GM23248 (cell line): ENCODE results near the gene HDGFL2. TPM values are rescaled to one million over a fixed set of nuclear protein-coding genes. Genes with fewer than 3 reads are reported as not detected.
A peak's percentile ranks its signal among the peaks of the same experiment; 100 is the strongest.

Experiments
- DNase-seq: peaks from one replicate; pipeline ENCODE4 v3.0.0-alpha.2; 2015
- H2AFZ ChIP-seq: fragments of 200-600 bp; sonication (generic); 2 replicates; pipeline ENCODE4 v1.6.1; 2016; ENCODE audit warnings: antibody characterized with exemption
- H3F3A ChIP-seq: fragments of 200-600 bp; sonication (generic); 2 replicates; pipeline ENCODE4 v1.6.1; 2016; ENCODE audit warnings: mild to moderate bottlenecking, antibody characterized with exemption, mixed run types; ENCODE audit not compliant: insufficient read depth
- H3K27ac ChIP-seq: fragments of 200-600 bp; sonication (generic); 2 replicates; pipeline ENCODE4 v1.5.1; 2016; ENCODE audit warnings: mild to moderate bottlenecking
- H3K27me3 ChIP-seq: fragments of 200-600 bp; sonication (generic); replicated peaks from 2 replicates; pipeline ENCODE4 v1.6.1; 2016; ENCODE audit warnings: mild to moderate bottlenecking; ENCODE audit not compliant: insufficient read depth
- H3K36me3 ChIP-seq: fragments of 200-600 bp; sonication (generic); 2 replicates; pipeline ENCODE4 v1.6.1; 2016; ENCODE audit warnings: low read depth, mild to moderate bottlenecking
- H3K4me1 ChIP-seq: fragments of 200-600 bp; sonication (generic); 2 replicates; pipeline ENCODE4 v1.6.1; 2016; ENCODE audit warnings: mild to moderate bottlenecking; ENCODE audit not compliant: insufficient read depth
- H3K4me2 ChIP-seq: fragments of 200-600 bp; sonication (generic); one replicate; pipeline ENCODE4 v1.6.1; 2016; ENCODE audit warnings: mild to moderate bottlenecking; ENCODE audit not compliant: unreplicated experiment
- H3K4me3 ChIP-seq: fragments of 200-600 bp; sonication (generic); 2 replicates; pipeline ENCODE4 v1.5.1; 2016; ENCODE audit warnings: mild to moderate bottlenecking
- H3K79me2 ChIP-seq: fragments of 200-600 bp; sonication (generic); 2 replicates; pipeline ENCODE4 v1.6.1; 2016; ENCODE audit warnings: mild to moderate bottlenecking; ENCODE audit not compliant: insufficient read depth
- H3K9ac ChIP-seq: fragments of 200-600 bp; sonication (generic); 2 replicates; pipeline ENCODE4 v1.6.1; 2016; ENCODE audit warnings: mild to moderate bottlenecking
- H3K9me2 ChIP-seq: fragments of 200-600 bp; sonication (generic); 2 replicates; pipeline ENCODE4 v1.6.1; 2016; ENCODE audit warnings: mixed run types, mild to moderate bottlenecking, moderate library complexity; ENCODE audit not compliant: insufficient read depth
- H3K9me3 ChIP-seq: fragments of 200-600 bp; sonication (generic); one replicate; pipeline ENCODE4 v1.6.1; 2017; ENCODE audit warnings: low read depth
- H4K20me1 ChIP-seq: fragments of 200-600 bp; sonication (generic); 2 replicates; pipeline ENCODE4 v1.6.0; 2016; ENCODE audit not compliant: insufficient read depth
- EZH2 ChIP-seq: fragments of 200-600 bp; sonication (generic); IDR thresholded peaks from 2 replicates; pipeline ENCODE4 v1.6.1; 2018; ENCODE audit warnings: antibody characterized with exemption, mild to moderate bottlenecking; ENCODE audit not compliant: insufficient read depth, poor library complexity, severe bottlenecking
- EZH2phosphoT487 ChIP-seq: fragments of 200-600 bp; sonication (generic); IDR thresholded peaks from 2 replicates; pipeline ENCODE4 v1.6.1; 2018; ENCODE audit warnings: antibody characterized with exemption, moderate library complexity, mild to moderate bottlenecking, low read depth; ENCODE audit not compliant: insufficient read depth
- WGBS, 2 experiments: methylation state at CpG; one replicate each; pipeline ENCODE4 v1.1.6; 2015 to 2017; ENCODE audit warnings: low lambda C conversion rate in 2 of 2, low coverage in 1 of 2; ENCODE audit errors: missing lambda C conversion rate in 2 of 2; 5-methylcytosine and 5-hydroxymethylcytosine counted together
- in situ Hi-C: fragments of 300-500 bp; cut with MboI; formaldehyde crosslinking; loops from 2 replicates; pipeline ENCODE4 v1.15.0; 2020
- polyA plus RNA-seq: library from polyadenylated mRNA; unstranded; fragments of >200 nt; fragmentation: Nextera tagmentation; extraction: Ambion mirVana; gene quantifications from 2 replicates; pipeline ENCODE4 v1.2.1, GENCODE V29; 2016
- total RNA-seq: library from RNA; depleted of rRNA; stranded (reverse); fragments of >200 nt; shearing (Covaris generic); gene quantifications from 2 replicates; pipeline ENCODE4 v1.2.3, GENCODE V29; 2014

The HDGFL2 gene
- total and polyA plus RNA-seq, 2 experiments from 2014 or later, result 23.0 to 50.7 TPM

DNA sequence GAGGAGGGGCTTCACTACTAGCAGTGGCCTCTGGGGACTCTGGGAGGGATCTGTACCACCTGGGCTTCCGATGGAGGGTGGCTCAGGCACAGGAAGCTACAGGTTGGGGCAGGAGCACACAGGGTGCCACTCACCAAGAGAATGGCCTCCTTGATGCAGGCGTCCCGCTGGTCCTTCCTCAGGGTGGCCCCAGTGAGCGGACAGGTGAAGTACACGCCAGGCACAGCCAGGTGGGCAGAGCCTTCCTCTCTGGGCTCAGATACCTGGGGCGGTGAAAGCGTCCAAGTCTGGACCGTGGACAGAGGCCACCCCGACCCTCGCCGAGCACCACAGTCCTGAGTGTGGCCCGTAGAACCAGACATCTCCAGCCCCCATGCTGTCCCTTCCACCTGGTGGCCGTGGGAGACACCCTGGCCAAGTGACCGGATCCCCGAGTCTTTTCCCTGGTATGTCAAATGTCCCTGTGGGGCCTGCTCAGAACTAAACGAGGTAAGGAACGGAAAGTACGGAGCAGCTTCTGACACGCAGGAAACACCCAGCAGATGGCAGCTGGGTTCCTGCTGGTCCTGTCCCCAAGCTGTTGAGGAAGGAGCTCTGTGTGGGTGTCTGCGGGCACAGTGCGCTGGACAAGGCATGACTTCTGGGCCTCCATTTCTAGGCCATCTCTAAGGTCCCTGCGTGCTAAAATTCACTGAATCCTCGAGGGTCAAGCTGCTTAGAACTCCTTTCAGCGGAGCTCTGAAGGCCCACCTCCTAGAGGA lies 19.7 kb upstream of the HDGFL2 start:
- Histone ChIP-seq H4K20me1 (no peaks in the 10 kb centered on the region), H2AFZ (no peak overlapping the region), H3K27me3 (no peaks in the 10 kb centered on the region), H3K9me2 (no peaks in the 10 kb centered on the region), H3K4me2 (no peak overlapping the region), H3F3A (peaks cover 4% of the 10 kb centered on the region; the same call in 1 of the 2 replicates), H3K27ac (no peak overlapping the region), H3K9me3 (no peaks in the 10 kb centered on the region), H3K9ac (no peak overlapping the region), H3K36me3 (peaks cover 18% of the 10 kb centered on the region; the same call in 1 of the 2 replicates), H3K4me3 (no peak overlapping the region), H3K4me1 (peaks cover 8% of the 10 kb centered on the region; the same call in 1 of the 2 replicates), H3K79me2 (peaks cover 71% of the 10 kb centered on the region)
- 92 to 98% methylated on average over 22 to 24 of the region's 24 CpGs for WGBS, 2 experiments
- in situ Hi-C loops, result no loop called here
- DNase-seq, result no peak
- TF ChIP-seq EZH2phosphoT487 (no peak), EZH2 (no peak)

DNA sequence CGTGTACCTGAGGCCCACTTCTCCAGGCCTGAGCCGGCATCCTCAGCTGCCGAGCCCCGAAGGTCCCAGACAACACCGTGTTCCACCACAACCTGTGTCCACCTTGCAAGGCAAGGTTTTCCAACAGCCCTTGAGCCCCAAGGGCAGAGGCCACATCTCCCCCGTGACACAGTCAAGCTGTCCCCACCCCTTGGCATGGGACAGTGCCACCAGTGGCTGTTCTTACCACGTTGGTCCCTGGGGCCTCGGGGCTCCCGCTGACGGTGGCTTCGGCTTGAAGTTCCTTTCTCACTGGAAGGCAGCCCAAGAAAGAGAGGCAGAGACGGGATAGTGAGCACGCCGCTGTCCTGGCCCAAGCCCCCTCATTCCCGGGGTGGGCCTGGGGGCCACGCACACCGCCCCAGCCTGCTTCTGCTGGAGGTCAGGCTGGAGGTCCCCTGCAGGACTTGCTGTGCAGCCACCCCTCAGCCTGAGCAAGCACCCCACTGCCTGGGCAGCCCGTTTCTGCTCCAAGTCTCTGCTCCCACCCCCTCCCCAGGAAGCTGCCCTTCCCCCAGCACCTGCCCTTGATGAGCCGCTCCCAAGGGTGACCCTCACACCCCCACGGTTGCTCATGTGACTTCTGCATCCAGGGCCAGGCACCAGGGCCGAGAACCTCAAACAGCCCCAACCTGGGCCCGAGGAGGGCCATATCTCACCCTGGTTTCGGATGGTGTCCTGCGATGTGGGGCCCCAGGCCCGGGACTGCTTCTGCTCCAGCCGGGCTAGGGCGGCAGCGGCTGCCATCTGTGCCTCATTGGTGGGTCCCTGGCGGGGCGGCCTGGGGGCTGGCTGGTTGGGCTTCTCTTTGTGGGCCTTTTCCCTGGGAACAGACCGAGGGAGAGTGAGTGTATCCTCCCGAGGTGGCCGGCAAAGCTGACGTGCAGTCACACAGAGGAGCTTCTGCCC lies 18.6 kb upstream of the HDGFL2 start:
- no peaks in the 10 kb centered on the region for H3K9me2 ChIP-seq
- H3K4me3 ChIP-seq, result no peak overlapping the region
- H3K4me1 ChIP-seq, result peaks cover 8% of the 10 kb centered on the region; the same call in 1 of the 2 replicates
- WGBS, 2 experiments, result 73 to 79% methylated on average over 33 to 34 of the region's 34 CpGs
- no peak overlapping the region for H3K4me2 ChIP-seq
- H3K79me2 ChIP-seq, result peaks cover 71% of the 10 kb centered on the region
- peaks cover 4% of the 10 kb centered on the region; the same call in 1 of the 2 replicates for H3F3A ChIP-seq
- no peak overlapping the region for H3K27ac ChIP-seq
- no peaks in the 10 kb centered on the region for H3K9me3 ChIP-seq
- H3K27me3 ChIP-seq, result no peaks in the 10 kb centered on the region
- peaks cover 18% of the 10 kb centered on the region; the same call in 1 of the 2 replicates for H3K36me3 ChIP-seq
- DNase-seq, result no peak
- in situ Hi-C loops, result no loop called here
- no peak overlapping the region for H2AFZ ChIP-seq
- TF ChIP-seq EZH2 (no peak), EZH2phosphoT487 (no peak)
- H3K9ac ChIP-seq, result no peak overlapping the region
- H4K20me1 ChIP-seq, result no peaks in the 10 kb centered on the region

DNA sequence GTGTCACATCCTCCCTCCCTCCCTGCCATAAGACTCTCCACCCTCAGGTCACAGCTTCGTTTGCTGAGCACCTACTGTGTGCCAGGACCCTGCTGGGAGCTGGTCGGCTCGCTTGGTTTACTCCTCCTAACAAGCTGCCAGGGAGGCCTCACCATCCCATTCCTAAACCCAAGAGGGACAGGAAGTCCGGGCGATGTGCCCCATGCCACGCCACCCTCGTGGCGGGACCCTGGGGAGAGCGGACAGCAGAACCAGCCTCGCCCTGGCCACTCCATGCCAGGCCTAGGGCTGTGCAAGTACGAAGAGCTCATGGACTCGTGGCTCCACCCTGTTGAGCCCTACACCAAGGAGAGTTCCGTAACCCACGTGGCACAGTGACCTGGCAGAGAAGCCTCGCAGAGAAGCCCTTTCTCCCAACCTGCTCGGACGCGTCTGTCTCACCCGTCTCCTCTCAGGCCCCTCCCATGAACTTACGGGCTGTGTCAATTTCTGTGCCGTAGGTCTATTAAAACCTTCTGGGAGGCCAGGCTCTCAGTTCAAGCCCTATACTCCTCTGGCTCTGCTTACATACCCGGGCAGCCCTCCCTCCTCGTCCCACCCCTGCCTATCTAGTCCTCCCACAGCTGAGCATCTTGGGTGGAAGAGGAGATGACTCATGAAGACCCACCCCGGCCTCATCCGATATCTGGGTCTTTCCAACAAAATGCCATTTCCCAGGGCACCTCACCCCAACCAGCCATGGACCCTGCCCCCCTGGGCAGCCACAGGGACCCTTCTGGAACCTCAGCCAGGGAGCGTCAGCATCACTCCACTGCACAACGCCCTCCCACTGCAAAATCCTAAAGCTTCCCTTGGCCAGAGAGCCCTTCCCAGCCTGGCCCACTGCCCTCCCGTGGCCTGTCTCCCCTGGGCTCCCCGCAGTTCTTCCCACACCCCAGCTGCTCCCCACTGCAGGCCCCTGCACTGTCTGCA lies 17.1 kb upstream of the HDGFL2 start:
- DNase-seq, result peak; percentile 89
- Histone ChIP-seq H3K4me3 (peak overlapping the region; percentile 85), H3K9ac (peak overlapping the region; percentile 98), H3K79me2 (peaks cover 59% of the 10 kb centered on the region), H3K9me2 (no peaks in the 10 kb centered on the region), H2AFZ (0 out of 2 replicates have a peak overlapping the region, but pooled peaks have one; percentile 1), H3K36me3 (0 out of 2 replicates have a peak, but pooled peaks cover 10% of the 10 kb centered on the region), H3K27ac (peak overlapping the region; percentile 94), H4K20me1 (no peaks in the 10 kb centered on the region), H3F3A (peaks cover 4% of the 10 kb centered on the region; the same call in 1 of the 2 replicates), H3K27me3 (no peaks in the 10 kb centered on the region), H3K9me3 (no peaks in the 10 kb centered on the region), H3K4me2 (peak overlapping the region; percentile 93), H3K4me1 (peaks cover 8% of the 10 kb centered on the region; the same call in 1 of the 2 replicates)
- 9 to 10% methylated on average over 27 to 29 of the region's 29 CpGs for WGBS, 2 experiments
- in situ Hi-C loops, result no loop called here
- TF ChIP-seq EZH2, result no peak
- no peak for TF ChIP-seq EZH2phosphoT487
